Activated CD8-positive, alpha-beta memory T cell treated with anti-CD3 and anti-CD28 coated beads, Interleukin-2, amount 50 U/mL, for 48 hours (primary cell): ENCODE measurements around the gene ARHGAP29.
"Not testable (repeated sequence)": the region's sequence is repeated elsewhere in the genome, so short reads cannot be mapped to it uniquely, and the experiment has no call there.

Experiments
- DNase-seq: peaks from one replicate; pipeline ENCODE4 v3.0.0-alpha.2; 2020

The ARHGAP29 gene

GRCh38 chr1:94231746-94232145 is 5.6 kb downstream of the ARHGAP29 start:
- DNase-seq, result no peak

GRCh38 chr1:94230920-94231319 is 6.5 kb downstream of the ARHGAP29 start:
- no peak for DNase-seq

- no peak for DNase-seq
Measured at GRCh38 chr1:94228640-94229375, 8.6 kb downstream of the ARHGAP29 start.

GRCh38 chr1:94227624-94228023 is 9.8 kb downstream of the ARHGAP29 start:
- no peak for DNase-seq

- no peak for DNase-seq
Measured at GRCh38 chr1:94225845-94226244, 11.5 kb downstream of the ARHGAP29 start.

- no peak for DNase-seq
Measured at GRCh38 chr1:94218332-94218731, 19.1 kb downstream of the ARHGAP29 start.

GRCh38 chr1:94215955-94216354 is 21.4 kb downstream of the ARHGAP29 start:
- DNase-seq, result no peak

- DNase-seq, result no peak
Measured at GRCh38 chr1:94209982-94210381, 27.4 kb downstream of the ARHGAP29 start.

- DNase-seq, result no peak
Measured at GRCh38 chr1:94209425-94209824, 28.0 kb downstream of the ARHGAP29 start.

- no peak for DNase-seq
Measured at GRCh38 chr1:94207695-94208094, 29.7 kb downstream of the ARHGAP29 start.

GRCh38 chr1:94205639-94206038 is 31.7 kb downstream of the ARHGAP29 start:
- DNase-seq, result no peak

GRCh38 chr1:94202241-94202640 is 35.1 kb downstream of the ARHGAP29 start:
- no peak for DNase-seq

GRCh38 chr1:94199398-94199797 is 38.0 kb downstream of the ARHGAP29 start:
- DNase-seq, result no peak

- DNase-seq, result no peak
Measured at GRCh38 chr1:94194079-94194865, 43.1 kb downstream of the ARHGAP29 start.

GRCh38 chr1:94193128-94193527 is 44.3 kb downstream of the ARHGAP29 start:
- DNase-seq, result no peak

GRCh38 chr1:94191216-94191615 is 46.2 kb downstream of the ARHGAP29 start:
- DNase-seq, result no peak

GRCh38 chr1:94186946-94187345 is 50.4 kb downstream of the ARHGAP29 start:
- no peak for DNase-seq

- DNase-seq, result no peak
Measured at GRCh38 chr1:94183197-94183815, 54.1 kb downstream of the ARHGAP29 start.

GRCh38 chr1:94182191-94182590 is 55.2 kb downstream of the ARHGAP29 start:
- DNase-seq, result no peak

GRCh38 chr1:94180650-94181049 is 56.7 kb downstream of the ARHGAP29 start:
- DNase-seq, result no peak

- no peak for DNase-seq
Measured at GRCh38 chr1:94178901-94179300, 58.5 kb downstream of the ARHGAP29 start.

GRCh38 chr1:94169126-94169525 is 68.3 kb downstream of the ARHGAP29 start:
- DNase-seq, result no peak

GRCh38 chr1:94165843-94166242 is 71.5 kb downstream of the ARHGAP29 start:
- DNase-seq, result no peak

- DNase-seq, result not testable (repeated sequence)
Measured at GRCh38 chr1:94164885-94165284, 72.5 kb downstream of the ARHGAP29 start.
